Activated naive CD4-positive, alpha-beta T cell treated with anti-CD3 and anti-CD28 coated beads, Interleukin-2, amount 50 U/mL, for 16 hours (primary cell): ENCODE measurements around the gene APC.
"Not testable (repeated sequence)": the region's sequence is repeated elsewhere in the genome, so short reads cannot be mapped to it uniquely, and the experiment has no call there.

Source experiments
- DNase-seq: peaks from one replicate; pipeline ENCODE4 v3.0.0-alpha.2; 2020

The APC gene

DNA sequence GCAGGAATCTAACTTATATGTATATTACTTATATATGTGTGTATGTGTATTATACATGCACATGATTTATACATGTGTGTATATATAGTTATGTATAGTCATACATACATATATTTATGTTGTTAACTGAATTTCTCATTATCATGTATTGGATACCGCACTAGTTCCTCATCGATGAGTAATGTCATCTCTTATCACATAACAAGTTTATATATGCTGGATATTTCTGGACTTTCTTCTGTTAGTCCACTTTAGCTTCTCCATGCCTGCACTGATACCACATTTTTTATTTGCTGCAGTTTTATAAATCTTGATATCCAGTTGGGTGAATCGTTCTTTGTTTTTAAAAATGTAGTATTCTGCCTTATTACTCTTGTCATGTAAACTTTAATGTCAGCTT lies 50.2 kb downstream of the APC start:
- no peak for DNase-seq

GRCh38 chr5:112793201-112793600 lies 55.5 kb downstream of the APC start:
- no peak for DNase-seq

- DNase-seq = no peak
Measured at GRCh38 chr5:112794410-112794809, 56.7 kb downstream of the APC start.

GRCh38 chr5:112795342-112795741 lies 57.7 kb downstream of the APC start:
- DNase-seq = no peak

GRCh38 chr5:112795944-112796678 lies 58.4 kb downstream of the APC start:
- no peak for DNase-seq

DNA sequence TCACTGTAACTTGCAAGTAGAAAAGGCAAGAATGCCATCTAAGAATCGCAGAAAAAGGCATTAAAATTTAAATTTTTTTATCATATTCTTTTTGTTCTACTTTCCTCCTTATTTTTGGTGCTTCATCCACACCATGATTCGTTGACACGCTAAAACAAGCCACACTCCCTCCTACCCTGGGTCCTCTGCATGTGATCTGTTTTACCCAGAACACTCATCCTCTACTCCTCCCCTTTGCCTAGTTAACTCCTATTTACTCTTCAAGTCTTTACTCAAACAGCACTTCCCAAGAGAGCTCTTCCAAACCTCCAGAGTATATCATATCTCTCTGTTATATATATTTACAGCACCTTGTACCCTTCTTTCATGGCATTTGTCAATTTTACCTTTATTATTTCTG lies 62.0 kb downstream of the APC start:
- no peak for DNase-seq

GRCh38 chr5:112800891-112801290 lies 63.2 kb downstream of the APC start:
- DNase-seq = no peak

- no peak for DNase-seq
Measured at GRCh38 chr5:112811023-112811422, 73.3 kb downstream of the APC start.

GRCh38 chr5:112812549-112812948 lies 74.9 kb downstream of the APC start:
- no peak for DNase-seq

DNA sequence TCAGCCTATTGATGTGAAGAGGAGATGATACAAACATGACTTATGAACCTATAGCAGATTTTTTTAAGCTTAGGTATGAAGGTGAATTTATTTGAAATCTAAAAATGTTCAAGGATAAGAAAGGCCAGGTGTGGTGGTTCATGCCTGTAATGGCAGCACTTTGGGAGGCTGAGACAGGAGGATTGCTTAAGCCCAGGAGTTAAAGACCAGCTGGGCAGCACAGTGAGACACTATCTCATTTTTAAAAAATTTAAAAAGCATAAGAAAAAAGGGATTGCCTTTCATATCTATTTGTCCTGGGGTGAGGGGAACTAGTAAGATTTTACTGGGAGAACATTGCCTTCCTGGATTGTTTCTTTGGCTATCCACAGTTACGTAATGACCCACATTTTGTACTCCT lies 82.6 kb downstream of the APC start:
- DNase-seq = no peak

- no peak for DNase-seq
Measured at GRCh38 chr5:112822456-112822855, 84.8 kb downstream of the APC start.

DNA sequence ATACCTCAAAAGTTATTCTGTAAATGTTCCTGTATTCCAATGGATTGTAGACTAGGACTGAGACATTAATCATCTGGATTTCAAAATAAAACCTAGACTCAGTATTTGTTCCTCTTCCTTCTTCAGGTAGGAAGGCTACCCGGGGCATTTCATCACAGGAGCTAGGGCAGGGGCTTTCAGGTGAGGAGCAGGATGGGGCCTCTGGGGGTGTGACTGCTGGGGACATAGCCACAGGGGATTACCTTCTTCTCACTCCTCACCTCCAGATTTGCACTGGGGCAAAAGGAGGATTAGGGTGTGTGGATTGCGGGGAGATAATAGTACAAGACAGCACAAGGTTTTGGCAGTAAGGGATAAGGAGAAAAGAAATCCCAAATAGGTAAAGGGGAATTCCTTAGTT lies 85.5 kb downstream of the APC start:
- DNase-seq = no peak

GRCh38 chr5:112823656-112824055 lies 86.0 kb downstream of the APC start:
- no peak for DNase-seq

GRCh38 chr5:112824197-112824596 lies 86.5 kb downstream of the APC start:
- DNase-seq = no peak

- no peak for DNase-seq
Measured at GRCh38 chr5:112830378-112830777, 92.7 kb downstream of the APC start.

- DNase-seq = no peak
Measured at GRCh38 chr5:112833971-112834370, 96.3 kb downstream of the APC start.

DNA sequence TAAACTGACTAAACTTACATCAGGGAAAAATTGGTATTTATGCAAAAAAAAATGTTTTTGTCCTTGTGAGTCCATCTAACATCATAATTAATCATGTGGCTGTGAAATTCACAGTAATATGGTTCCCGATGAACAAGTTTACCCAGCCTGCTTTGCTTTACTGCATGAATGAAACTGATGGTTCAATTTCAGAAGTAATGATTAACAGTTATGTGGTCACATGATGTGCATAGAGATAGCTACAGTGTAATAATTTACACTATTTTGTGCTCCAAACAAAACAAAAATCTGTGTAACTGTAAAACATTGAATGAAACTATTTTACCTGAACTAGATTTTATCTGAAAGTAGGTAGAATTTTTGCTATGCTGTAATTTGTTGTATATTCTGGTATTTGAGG lies 106.8 kb downstream of the APC start:
- no peak for DNase-seq

GRCh38 chr5:112846556-112846955 lies 108.9 kb downstream of the APC start:
- DNase-seq = no peak

GRCh38 chr5:112847306-112847705 lies 109.6 kb downstream of the APC start:
- DNase-seq = no peak

DNA sequence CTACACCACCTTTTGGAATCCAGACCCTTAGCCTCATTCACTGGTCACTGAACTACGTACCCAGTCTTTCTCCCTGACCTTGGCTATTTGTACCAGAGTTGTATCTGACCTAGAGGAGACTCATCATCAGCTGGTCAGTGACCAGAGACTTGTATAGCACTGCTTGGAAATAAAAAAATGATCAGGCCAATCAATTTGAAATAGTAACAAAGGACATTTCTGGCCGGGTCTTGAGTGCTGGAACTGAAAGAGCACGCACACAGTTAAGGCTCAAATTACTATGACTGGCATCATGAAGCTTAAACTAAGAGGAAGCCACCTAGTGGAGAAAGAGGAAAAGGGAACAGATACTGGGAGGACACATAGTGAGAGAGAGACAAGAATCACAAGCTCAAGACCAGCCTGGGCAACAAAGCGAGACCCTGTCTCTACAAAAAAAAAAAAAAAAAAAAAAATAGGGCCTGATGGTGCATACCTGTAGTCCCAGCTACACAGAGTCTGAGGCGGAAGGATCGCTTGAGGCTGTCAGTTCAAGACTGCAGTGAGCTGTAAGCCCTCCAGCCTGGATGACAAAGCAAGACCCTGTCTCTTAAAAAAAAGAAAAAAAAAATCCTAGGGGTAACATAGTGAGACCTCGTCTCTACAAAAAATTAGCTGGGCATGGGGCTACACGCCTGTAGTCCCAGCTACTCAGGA lies 110.6 kb downstream of the APC start:
- DNase-seq = no peak

DNA sequence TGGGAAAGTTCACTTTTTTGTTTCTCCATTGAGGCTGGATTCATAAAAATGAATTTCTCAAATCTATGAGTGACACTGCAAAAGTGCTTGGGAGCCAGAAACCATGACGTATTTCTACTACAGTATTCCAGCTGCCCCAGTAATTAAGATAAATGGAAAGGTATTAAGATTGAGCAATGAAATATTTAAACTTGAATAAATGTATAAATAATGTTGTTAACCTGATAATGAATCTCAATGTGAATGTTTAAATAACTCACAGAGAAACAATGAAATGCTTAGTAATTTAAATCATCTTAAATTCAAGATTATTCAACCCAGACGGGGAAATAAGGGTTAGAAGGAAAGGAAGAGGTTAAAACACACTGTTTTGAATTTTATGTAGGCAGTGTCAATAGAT lies 112.2 kb downstream of the APC start:
- DNase-seq = no peak

DNA sequence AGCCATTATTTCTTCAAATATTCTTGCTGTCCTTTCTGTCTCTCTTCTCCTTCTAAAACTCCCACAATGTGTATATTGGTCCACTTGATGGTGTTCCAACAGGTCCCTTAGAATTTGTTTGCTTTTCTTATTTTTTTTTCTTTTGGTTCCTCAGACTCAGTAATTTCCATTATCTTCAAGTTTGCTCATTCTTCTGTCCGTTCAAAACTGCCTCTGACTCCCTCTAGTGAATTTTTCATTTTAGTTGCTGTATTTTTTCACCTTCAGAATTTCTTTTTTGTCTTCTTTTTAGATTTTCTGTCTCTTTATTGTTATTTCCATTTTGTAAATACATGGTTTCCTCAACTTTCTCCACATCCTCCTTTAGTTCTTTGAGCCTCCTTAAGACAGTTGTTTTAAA lies 117.0 kb downstream of the APC start:
- DNase-seq = no peak

DNA sequence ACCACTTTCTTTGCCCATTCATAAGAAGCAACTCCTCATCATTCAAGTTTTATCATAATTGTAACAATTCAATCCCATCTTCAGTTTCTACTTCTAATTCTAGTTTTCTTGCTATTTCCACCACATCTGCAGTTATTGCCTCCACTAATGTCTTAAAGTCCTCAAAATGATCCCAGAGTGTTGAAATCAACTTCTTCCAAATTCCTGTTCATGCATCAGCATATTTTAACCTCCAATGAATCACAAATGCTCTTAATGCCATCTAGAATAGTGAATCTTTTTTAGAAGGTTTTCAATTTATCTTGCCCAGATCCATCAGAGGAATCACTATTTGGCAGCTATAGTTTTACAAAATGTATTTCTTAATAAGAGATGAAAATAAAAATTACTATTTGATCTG lies 120.2 kb downstream of the APC start:
- DNase-seq = no peak

DNA sequence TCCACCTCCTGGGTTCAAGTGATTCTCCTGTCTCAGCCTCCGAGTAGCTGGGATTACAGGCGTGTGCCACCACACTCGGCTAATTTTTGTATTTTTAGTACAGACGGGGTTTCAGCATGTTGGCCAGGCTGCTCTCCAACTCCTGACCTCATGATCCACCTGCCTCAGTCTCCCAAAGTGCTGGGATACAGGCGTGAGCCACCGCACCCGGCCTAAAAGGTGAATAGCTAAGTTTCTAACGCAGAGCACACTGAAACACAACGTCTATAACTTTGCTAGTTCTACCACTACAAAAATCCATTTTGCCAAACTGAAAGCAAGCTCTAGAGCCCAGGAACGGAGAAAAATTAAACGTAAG lies 122.9 kb downstream of the APC start:
- DNase-seq = not testable (repeated sequence)
